ENCODE measurements around the gene CYSLTR2.

GRCh38 chr13:48749699-48750473, 96.2 kb downstream of the CYSLTR2 start:
- TF ChIP-seq POLR2AphosphoS5 (IDR thresholded peaks at IDR 0.05) (no peak), EZH2 (IDR thresholded peaks at IDR 0.05; ENCODE audit: borderline replicate concordance, insufficient read depth, low read length, poor library complexity, severe bottlenecking) (no peak), SMC3 (conservative IDR thresholded peaks at IDR 0.05; ENCODE audit: poor library complexity) (no peak)
- TF ChIP-seq, protein P1, sequence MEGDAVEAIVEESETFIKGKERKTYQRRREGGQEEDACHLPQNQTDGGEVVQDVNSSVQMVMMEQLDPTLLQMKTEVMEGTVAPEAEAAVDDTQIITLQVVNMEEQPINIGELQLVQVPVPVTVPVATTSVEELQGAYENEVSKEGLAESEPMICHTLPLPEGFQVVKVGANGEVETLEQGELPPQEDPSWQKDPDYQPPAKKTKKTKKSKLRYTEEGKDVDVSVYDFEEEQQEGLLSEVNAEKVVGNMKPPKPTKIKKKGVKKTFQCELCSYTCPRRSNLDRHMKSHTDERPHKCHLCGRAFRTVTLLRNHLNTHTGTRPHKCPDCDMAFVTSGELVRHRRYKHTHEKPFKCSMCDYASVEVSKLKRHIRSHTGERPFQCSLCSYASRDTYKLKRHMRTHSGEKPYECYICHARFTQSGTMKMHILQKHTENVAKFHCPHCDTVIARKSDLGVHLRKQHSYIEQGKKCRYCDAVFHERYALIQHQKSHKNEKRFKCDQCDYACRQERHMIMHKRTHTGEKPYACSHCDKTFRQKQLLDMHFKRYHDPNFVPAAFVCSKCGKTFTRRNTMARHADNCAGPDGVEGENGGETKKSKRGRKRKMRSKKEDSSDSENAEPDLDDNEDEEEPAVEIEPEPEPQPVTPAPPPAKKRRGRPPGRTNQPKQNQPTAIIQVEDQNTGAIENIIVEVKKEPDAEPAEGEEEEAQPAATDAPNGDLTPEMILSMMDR (IDR thresholded peaks at IDR 0.05; ENCODE audit: poor library complexity, severe bottlenecking): peak; percentile 35

Measured in neural cell (in vitro differentiated cells).